PC-3 (cell line): Measurements from ENCODE around the gene MAP3K5.

Source experiments
- EZH2phosphoT487 ChIP-seq: fragments of 300-600 bp; sonication (generic); IDR thresholded peaks from 2 replicates; pipeline ENCODE4 v1.6.1; 2018; ENCODE audit warnings: mild to moderate bottlenecking, antibody characterized with exemption, low read length, borderline replicate concordance
- TF ChIP-seq, protein P1 (sequence below): fragments of 300-600 bp; sonication (generic); conservative IDR thresholded peaks from 2 replicates; pipeline ENCODE4 v1.5.1; 2017; ENCODE audit warnings: antibody characterized with exemption, low read depth, mild to moderate bottlenecking, low read length

DNA sequence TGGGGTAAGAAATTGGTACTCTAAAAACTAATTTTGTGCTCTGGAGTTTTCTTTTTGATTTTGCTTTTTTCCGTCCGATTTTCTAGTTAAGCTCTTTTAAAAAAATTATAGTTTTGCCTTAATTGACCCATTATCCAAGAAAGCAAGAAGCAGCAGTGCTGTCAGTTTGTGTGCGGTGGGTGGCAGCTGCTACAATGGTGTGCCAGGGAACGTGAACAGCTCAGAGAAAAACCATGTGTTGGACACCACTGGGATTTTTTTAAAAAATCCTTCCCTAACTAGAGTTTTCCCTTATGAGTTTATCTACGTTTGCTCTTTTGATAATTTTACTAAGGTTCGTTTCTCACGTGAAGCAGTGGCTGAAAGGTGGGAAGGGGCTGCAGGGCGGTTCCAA, 8.0 kb downstream of the MAP3K5 start:
- TF ChIP-seq, protein P1, sequence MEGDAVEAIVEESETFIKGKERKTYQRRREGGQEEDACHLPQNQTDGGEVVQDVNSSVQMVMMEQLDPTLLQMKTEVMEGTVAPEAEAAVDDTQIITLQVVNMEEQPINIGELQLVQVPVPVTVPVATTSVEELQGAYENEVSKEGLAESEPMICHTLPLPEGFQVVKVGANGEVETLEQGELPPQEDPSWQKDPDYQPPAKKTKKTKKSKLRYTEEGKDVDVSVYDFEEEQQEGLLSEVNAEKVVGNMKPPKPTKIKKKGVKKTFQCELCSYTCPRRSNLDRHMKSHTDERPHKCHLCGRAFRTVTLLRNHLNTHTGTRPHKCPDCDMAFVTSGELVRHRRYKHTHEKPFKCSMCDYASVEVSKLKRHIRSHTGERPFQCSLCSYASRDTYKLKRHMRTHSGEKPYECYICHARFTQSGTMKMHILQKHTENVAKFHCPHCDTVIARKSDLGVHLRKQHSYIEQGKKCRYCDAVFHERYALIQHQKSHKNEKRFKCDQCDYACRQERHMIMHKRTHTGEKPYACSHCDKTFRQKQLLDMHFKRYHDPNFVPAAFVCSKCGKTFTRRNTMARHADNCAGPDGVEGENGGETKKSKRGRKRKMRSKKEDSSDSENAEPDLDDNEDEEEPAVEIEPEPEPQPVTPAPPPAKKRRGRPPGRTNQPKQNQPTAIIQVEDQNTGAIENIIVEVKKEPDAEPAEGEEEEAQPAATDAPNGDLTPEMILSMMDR = no peak
- TF ChIP-seq EZH2phosphoT487 = no peak
